IPS-18c (cell line): ENCODE data around the gene NFE2L2.
"Not testable (repeated sequence)": the region's sequence is repeated elsewhere in the genome, so short reads cannot be mapped to it uniquely, and the experiment has no call there.

Source experiments
- H3K4me3 ChIP-seq: 2 replicates; pipeline ENCODE4 v1.7.0; 2013; ENCODE audit warnings: low read depth, mild to moderate bottlenecking, low read length, moderate library complexity; ENCODE audit not compliant: insufficient read depth
- H3K9me3 ChIP-seq: one replicate; pipeline ENCODE4 v1.6.1; 2013; ENCODE audit warnings: mild to moderate bottlenecking, low read length, moderate library complexity; ENCODE audit not compliant: control insufficient read depth, insufficient read depth

NFE2L2 gene

GRCh38 chr2:177193240-177193639, 71.3 kb downstream of the NFE2L2 start:
- no peak overlapping the region for H3K4me3 ChIP-seq
- H3K9me3 ChIP-seq: no peaks in the 10 kb centered on the region

GRCh38 chr2:177192788-177193187, 71.7 kb downstream of the NFE2L2 start:
- Histone ChIP-seq H3K9me3 (no peaks in the 10 kb centered on the region), H3K4me3 (no peak overlapping the region)

GRCh38 chr2:177190941-177191340, 73.6 kb downstream of the NFE2L2 start:
- H3K9me3 ChIP-seq: no peaks in the 10 kb centered on the region
- H3K4me3 ChIP-seq: no peak overlapping the region

- Histone ChIP-seq H3K4me3 (no peak overlapping the region), H3K9me3 (no peaks in the 10 kb centered on the region)
These were observed 75.8 kb downstream of the NFE2L2 start for GRCh38 chr2:177188482-177189469.

GRCh38 chr2:177187631-177188312, 76.8 kb downstream of the NFE2L2 start:
- Histone ChIP-seq H3K9me3 (no peaks in the 10 kb centered on the region), H3K4me3 (no peak overlapping the region)

- not testable (repeated sequence) for H3K9me3 ChIP-seq, H3K4me3 ChIP-seq
These were observed 78.5 kb downstream of the NFE2L2 start for GRCh38 chr2:177186038-177186437.

GRCh38 chr2:177184606-177185005, 79.9 kb downstream of the NFE2L2 start:
- H3K9me3 ChIP-seq: no peaks in the 10 kb centered on the region

GRCh38 chr2:177183860-177184259, 80.7 kb downstream of the NFE2L2 start:
- Histone ChIP-seq H3K9me3 (no peaks in the 10 kb centered on the region), H3K4me3 (no peak overlapping the region)

More at GRCh38 chr2:177184606-177185005, 79.9 kb downstream of the NFE2L2 start:
- no peak overlapping the region for H3K4me3 ChIP-seq
